HG02798 (cell line): ENCODE results near the gene C2orf92.

ENCODE experiments used
- ATAC-seq: cut with Tn5 transposase; IDR thresholded peaks from one replicate; pipeline ENCODE4 v1.9.1; 2021; ENCODE audit warnings: mild to moderate bottlenecking; ENCODE audit not compliant: unreplicated experiment, poor library complexity

C2orf92 gene

DNA sequence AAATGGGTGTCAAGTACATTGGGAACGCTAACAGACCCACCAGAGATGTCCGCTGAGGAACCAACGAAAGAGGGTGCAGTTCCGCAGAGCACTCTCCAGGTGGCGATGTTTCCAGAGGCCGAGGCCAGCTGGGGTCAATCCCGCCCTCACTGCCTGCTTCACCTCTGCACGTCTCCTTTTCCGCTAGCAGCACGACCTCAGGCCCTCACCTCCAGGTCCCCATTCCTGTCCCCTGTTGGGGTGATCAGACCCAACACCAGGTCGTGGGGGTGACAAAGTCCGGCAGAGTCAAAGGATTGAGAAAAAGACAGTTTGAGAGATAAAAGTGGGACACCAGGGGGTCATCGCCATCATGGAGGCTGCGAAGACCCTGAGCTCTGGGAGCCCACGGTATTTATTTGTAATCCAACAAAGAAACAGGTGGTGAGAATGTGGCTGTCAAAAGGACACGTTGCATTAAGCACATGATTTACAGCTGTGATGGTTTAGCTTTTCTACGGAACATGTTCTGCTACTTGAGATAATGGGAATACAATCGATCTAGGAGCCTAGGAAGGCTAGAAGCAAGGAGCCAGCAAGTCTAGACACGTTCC is 71.2 kb downstream of the C2orf92 start:
- ATAC-seq = peak; percentile 57

- ATAC-seq = no peak
Observed at GRCh38 chr2:97741251-97741650, 71.7 kb downstream of the C2orf92 start.

- ATAC-seq = no peak
Observed at GRCh38 chr2:97741686-97742085, 72.2 kb downstream of the C2orf92 start.

DNA sequence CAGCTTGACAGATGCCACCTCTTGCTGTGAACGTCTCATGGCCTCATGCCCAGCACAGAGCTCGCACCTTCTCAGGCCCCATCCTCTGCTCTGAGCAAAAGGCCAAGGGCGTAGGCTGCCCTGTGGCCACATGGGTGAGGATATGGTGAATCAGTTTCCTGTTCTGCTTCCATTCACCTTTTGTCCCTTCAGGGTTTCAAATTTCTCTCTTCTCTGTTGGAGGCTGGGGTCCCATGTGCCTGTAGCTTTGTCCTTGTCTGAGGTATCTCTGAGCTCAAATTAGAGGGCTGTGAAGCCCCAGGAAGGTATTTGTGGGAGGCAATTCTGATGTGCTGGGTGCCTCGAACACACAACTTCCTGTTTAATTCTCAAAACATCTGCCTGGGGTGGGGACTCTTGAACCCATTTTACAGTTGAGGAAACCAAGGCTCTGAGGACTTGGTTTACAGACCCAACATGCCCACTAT is 72.9 kb downstream of the C2orf92 start:
- no peak for ATAC-seq

DNA sequence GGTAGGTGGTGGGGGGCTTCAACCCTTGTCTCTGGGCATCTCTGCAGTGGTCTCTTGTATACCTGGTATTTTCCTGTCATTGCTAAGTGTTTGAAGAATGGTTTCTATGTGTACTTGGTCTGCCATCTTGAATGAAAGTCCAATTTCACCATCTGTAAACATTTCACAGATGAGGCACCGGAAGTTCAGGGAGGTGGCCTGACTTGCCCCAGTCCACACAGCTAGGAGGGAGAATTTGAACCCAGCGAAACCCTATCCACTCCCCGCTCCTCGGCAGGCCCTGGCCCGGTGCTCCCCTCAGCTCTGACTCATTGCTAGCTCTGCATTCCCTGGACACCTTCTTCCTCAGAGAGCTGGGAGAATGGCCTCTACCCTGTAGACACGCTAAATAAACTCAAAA is 74.4 kb downstream of the C2orf92 start:
- no peak for ATAC-seq

- ATAC-seq = peak; percentile 64
Observed at GRCh38 chr2:97745474-97746174, 76.1 kb downstream of the C2orf92 start.

DNA sequence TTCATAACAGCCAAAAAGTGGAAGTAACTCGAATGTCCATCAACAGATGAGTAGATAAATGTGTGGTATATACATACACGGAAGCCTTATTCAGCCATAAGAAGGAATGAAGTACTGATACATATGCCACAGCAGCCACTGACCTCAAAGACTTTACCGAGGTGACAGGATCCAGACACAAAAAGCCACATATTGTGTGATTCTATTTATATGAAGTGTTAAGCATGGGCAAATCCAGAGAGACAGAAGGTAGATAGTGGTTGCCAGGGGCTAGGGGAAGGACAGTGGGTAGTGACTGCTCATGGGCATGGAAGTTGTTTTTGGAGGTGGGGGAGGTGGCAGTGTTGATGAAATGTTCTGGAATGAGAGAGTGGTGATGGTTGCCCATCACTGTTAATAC is 77.8 kb downstream of the C2orf92 start:
- no peak for ATAC-seq

DNA sequence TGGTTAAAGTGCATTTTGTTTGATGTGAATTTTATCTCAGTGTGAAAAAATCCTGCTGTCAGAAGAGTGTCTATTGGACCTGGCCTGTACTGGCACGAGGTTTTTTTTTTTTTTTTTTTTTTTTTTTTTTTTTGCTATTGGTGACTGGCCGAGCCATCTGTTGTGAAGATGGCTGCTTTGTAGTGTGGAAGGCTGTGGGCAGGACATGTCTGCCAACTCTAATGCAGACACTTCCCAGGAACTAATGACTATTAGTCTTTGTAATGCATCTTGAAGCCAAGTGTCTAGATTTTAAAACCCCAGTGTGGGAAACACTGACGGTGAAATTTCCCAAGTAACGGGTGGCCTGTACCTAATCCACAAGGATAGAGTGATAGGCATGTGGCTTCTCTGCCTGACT is 78.2 kb downstream of the C2orf92 start:
- ATAC-seq = no peak

DNA sequence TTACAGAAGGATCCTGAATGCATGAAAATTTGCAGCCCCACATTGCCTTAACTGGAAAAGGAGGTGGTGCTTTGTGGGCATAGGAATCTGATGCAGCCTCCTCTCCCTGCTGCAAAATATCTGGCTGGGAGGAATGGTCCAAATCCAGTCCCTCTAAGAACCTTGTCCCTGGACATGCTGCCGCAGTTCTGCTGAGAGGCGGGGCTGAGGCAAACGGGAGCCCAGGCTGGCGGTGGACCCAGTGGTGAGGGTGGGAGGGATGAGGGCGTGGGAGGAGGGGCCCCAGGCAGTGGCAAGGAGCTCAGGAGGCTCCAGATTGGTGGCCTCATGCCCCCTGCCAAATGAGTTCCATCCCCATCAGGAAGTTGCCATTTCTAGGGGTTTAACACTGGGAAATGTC is 80.1 kb downstream of the C2orf92 start:
- ATAC-seq = no peak

DNA sequence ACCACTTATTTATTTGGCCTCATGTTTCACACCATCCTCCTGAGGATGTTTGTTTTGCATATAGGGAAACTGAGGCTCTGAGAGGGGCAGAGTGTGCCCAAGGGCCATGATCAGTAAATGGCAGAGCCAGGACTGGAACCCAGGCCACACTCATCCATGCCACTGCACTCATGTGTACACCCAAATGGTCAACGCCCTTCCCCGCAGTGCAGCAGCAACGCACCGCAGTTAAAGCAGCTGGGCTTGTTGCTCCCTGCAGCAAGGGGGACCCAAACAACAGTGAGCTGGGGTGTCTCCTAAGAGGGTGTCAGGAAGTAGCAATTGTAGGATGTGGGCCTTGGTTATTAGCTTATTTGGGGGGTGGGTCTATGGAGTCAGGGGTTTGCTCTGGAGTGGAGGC is 80.5 kb downstream of the C2orf92 start:
- ATAC-seq = no peak

- no peak for ATAC-seq
Observed at GRCh38 chr2:97751752-97752151, 82.2 kb downstream of the C2orf92 start.
